Smooth muscle cell of the brain vasculature (primary cell): ENCODE measurements around the gene CDC42.

Experiments used
- DNase-seq: peaks from one replicate; pipeline ENCODE4 v3.0.0-alpha.2; 2012; ENCODE audit warnings: low read depth, low spot score

CDC42 gene

DNA sequence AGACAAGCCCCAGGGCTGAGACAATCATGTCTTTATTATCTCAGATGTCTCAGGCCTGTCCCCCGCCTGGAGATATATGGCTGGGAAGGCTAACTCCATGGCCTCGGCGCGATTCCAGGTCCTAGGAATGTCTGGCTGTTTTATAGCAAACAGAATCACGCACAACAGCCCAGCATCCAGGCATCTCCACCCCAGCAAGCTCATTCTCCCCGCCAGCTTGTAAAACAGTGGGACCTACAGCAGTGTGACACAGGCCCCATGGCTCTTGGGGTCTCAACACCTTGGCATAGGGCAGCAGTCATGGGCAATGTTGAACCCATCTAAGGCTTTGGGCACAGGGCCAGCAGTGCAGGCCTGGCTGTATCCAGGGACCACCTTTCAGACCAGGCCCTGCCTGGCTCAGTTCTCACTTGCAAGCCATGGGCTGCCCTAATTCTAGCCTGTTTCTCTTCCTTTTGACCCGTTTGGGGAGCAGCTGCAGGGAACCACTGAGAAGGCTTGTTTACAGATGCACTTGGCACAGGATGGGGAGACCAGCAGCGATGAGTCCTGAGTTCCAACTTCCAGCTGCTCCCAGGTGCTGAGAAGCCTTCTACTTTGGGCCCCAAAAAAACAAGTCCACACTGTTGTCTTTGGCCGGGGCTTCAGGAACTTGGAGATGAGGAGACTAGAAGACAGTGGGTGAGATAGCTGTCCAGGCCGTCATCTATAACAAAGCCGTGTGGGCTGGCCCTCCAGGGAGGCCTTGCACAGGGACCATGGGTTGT lies 56.0 kb downstream of the CDC42 start:
- peak; percentile 61 for DNase-seq

- DNase-seq = no peak
Measured at GRCh38 chr1:22110016-22110415, 57.5 kb downstream of the CDC42 start.

DNA sequence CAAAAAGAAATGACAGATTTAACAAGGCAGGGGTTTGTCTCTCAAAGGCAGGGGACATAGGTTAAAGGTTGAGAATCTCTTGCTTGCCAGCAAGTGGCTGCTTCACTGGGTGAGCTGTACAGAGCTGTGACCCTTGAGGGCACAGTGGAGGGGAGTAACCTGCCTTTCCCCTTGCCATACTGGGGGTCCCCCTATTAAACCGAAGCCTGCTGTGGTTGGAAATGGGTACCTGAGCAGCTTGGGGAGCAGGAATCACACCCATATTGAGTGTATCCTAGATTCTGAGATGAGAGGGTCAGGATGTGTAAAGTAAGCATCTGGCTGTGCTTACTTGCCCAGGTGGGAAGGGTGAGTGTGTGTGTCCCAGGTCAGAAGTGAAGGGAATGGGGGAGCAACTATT lies 58.6 kb downstream of the CDC42 start:
- DNase-seq = no peak

DNA sequence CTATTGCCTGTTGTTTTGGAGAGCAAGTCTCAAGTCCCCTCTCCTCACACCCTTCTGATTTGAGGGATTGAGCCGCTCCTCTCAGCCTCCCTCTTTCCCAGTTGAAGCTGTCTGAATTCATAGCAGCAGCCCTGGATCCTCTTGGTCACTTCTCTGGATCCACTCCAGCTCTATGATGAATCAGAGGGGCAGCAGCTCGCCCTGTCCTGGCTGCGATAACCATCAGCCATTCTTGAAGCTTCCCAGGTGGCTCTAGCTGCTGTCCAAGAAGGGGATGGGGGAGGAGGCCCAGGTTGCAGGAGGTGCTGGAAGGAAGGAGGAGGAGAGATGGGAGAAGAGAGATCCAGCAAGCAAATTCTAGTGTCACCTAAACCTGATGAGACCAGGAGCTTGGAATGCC lies 59.1 kb downstream of the CDC42 start:
- DNase-seq = no peak

DNA sequence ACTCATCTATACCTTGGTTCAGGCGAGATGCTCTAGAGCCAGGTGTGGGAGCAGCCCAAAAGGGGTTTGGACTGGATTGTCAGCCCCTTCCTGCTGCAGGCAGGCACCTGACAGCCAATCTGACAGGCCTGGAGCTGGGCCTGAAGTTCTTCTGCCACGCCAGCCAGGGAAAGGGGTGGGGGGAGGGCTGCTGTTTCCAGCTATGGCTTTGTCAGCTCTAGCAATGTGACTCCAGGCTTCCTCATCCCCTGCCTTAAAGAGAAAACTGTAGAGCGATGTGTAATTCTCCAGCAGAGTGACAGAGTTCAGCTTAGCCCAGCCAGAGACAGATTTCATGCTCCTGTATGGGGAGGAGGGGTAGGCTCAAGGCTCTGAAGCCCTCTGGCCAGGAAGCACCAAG lies 60.0 kb downstream of the CDC42 start:
- DNase-seq = no peak

DNA sequence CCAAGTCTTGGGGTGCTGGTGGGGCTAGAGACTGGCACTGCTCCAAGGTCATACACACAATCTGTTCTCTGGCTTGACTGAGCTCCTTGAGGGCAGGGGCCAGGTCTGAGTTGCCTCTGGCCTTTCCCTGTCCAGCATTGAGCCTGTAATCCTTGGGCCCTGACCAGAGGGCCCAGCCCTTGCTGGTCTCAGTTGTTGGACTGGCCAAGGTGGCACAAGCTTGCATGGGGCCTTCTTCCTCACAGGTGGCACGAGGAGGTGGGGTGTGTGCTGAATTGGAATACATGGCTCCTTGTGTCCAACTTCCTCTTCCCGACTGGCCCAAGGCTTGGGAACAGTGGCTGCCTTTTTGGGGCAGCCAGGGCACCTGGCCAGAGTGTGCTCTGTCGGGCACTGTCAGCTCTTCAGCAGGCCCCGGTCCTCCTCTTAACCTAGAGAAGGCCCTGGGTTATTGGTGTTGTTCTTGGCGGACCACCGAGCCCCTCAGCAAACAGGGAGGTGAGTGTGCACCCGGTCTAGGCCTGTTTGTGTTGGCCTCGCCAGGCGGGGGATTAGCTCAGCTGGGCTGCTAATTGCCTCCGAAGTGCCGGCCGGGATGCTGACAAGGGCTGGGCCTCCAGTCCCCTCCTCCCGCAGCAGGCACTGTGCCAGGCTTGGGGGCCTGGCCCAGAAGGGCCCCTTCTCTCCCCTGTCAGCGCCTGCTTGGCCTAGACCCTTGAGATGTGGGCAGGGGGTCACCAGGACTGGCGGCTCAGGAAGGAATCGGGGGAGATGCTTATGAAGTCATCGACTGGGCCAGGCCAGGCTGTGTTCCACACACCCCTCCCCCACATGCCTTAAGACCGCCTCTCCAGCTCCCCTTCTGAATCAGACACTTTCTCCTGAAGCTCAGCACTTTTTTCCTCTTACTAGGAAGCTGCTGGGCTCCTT lies 61.8 kb downstream of the CDC42 start:
- DNase-seq = peak; percentile 77

DNA sequence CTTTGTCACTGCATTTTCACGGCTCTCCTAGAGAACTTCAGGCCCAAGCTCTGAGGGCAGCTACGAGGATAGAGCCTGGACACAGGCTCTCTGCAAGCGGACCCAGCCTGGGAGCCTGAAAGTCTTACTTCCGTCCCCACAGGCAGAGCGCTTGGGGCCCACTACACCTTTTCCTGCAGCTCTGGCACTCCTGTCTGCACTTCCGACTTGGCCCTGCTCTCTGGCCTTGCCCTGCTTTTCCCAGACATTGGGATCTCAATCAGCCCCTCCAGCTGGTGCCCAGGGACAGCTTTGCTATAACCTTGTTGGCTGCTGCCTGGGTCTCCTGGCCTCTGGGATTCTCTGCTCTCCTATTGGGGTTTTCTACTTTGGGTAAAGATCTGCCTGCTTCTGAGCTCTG lies 62.8 kb downstream of the CDC42 start:
- no peak for DNase-seq

DNA sequence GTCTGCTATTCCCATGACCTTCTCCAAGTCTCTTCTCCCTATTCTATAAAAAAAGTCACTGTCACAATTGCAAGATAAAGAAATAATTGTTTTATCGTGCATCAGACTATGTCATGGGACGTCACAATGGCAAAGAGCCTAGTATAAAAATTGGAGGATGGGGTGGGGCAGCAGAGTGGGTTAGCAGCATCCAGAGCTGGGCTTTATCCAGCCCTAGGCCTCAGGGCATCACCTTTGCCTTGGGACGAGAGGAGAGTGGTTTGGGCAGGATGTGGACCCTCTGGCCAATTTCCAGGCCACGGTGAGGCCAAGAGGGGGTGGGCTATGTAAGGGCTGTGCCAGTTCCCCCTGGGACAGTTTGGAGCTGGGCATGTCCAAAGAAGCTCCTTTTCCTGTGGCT lies 64.7 kb downstream of the CDC42 start:
- DNase-seq = no peak

GRCh38 chr1:22117851-22118250 lies 65.3 kb downstream of the CDC42 start:
- DNase-seq = no peak

GRCh38 chr1:22118291-22118992 lies 65.9 kb downstream of the CDC42 start:
- no peak for DNase-seq

DNA sequence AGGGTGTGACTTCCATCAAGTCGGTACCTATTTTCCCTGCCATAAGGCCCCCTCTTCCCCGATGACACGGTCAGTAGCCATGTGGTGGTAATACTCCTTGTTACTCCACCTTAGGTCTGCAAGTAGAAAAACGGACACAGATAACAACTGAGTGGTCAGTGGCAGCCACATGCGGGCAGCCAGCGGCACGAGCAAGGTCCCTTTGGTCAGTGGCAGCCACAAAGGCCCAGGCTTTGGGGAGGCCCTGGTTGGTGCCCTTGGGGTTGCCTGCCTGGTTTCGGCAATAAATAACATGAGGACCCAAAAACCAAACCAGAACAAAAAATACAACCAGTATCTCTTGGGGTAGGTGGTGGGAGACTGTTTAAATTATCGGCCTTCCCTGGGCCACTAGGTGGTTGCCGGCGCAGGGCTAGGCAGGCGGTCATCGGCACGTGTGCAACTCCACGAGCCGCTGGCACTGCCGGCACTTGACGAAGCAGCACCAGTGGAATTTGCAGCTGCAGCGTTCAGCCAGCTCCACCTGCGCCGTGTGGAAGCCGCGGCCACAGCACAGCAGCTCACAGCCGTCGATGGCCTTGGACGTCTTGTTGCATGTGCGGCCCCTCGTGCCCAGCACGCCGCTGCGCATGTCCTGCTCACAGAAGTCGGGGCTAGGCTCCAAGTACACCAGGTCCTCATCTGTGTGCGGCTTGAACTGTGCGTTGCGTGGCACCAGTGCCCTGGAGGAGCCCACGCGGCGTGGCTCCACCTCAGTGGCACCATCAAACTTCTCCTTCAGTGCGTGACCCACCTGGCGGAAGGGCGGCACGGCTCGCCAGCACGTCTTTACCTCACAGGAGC lies 67.3 kb downstream of the CDC42 start:
- no peak for DNase-seq

- no peak for DNase-seq
Measured at GRCh38 chr1:22120469-22120790, 67.9 kb downstream of the CDC42 start.

- no peak for DNase-seq
Measured at GRCh38 chr1:22121421-22121911, 69.0 kb downstream of the CDC42 start.

DNA sequence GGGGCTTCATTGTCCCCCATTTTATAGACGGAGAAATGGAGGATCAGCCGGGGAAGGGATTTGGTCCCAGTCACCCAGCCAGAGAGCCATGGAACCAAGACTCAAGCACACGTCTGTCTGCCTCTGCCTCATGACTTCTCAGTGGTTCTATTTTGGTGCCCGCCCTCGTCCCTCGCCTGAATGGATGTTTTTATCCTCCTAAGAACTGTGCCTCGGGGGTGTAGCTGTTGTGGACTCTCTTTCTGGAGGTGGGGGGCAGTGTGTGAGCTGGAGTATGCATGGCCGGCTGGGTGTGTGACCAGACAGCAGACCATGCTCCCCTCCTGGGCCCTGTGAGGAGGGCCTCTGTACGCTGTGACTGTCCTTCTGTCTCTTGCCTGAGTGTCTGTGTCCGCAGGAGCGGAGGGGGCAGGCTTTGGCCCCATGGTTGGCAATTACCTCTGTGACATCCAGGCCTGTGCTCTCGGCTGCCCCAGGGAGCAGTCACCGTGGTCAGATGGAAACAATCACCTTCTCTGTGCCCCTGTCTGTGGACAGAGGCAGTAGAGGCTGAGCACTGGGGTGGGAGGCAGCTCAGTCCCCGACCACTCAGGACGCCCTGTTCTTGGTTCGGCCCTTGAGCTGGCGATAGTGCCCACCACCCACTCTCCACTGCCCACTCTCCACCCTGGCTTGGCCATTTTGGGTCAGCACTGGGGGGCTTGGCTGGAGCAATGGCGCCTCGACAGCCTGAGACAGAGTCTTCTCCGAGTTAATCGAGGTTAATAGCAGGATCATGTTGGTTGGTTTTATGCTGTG lies 70.0 kb downstream of the CDC42 start:
- DNase-seq = no peak

GRCh38 chr1:22123071-22123390 lies 70.5 kb downstream of the CDC42 start:
- no peak for DNase-seq

- DNase-seq = no peak
Measured at GRCh38 chr1:22123901-22124404, 71.4 kb downstream of the CDC42 start.

GRCh38 chr1:22124592-22125229 lies 72.2 kb downstream of the CDC42 start:
- no peak for DNase-seq

GRCh38 chr1:22126531-22126930 lies 74.0 kb downstream of the CDC42 start:
- no peak for DNase-seq

DNA sequence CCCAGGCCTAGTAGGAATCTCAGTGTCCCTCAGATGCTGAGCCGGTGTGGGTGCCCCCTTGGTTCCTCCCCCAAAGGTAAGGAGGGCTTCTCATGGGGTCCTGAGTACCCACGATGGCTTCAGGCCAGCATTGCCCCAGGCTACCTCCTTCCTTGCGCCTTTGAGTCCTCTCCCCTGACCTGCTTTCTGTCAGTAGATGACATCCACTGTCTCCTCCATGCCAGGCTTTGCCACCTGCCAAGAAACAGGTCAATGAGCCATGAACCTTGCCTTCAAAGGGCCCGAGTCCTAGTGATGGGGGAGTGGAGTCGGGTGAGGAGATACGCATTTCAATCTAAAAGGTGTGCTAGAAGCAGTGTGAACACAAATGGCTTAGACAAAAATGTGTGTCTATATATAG lies 74.7 kb downstream of the CDC42 start:
- no peak for DNase-seq

DNA sequence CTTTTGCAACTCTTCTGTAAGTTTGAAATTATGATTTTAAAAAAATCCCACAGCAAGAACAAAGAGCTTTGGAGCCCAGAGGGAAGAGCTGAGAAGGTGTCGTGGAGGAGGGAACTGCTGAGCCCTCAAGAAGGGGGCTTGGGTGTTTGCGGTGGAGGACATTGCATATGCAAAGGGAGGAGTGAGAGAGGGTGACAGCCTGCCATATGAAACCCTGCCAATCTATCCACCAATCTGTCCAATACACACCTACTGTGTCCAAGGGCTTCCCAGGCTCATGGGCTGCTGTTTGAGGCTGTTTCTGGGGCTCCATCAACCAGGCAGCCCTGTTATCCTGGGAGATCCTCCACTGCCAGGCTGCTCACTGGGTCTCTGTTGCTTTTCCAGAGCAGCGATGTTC lies 75.2 kb downstream of the CDC42 start:
- DNase-seq = no peak
